Mesothelial cell of epicardium (in vitro differentiated cells): Measurements from ENCODE around the gene SNX9. TPM values are rescaled to one million over a fixed set of nuclear protein-coding genes. Genes with fewer than 3 reads are reported as not detected.

Experiments used
- DNase-seq, 2 experiments: peaks; one replicate each; pipeline ENCODE4 v3.0.0; 2021; ENCODE audit warnings: low spot score in 2 of 2; ENCODE audit not compliant: unreplicated experiment in 2 of 2
- H3K27ac Mint-ChIP-seq: 2 replicates; pipeline ENCODE4 v1.8.0; 2021; ENCODE audit warnings: mixed read lengths
- H3K27me3 Mint-ChIP-seq: 2 replicates; pipeline ENCODE4 v1.8.0; 2021; ENCODE audit warnings: low read depth, mixed read lengths
- H3K36me3 Mint-ChIP-seq: 2 replicates; pipeline ENCODE4 v1.8.0; 2021; ENCODE audit warnings: mixed read lengths
- H3K4me1 Mint-ChIP-seq: 2 replicates; pipeline ENCODE4 v1.8.0; 2021; ENCODE audit warnings: mixed read lengths
- H3K4me3 Mint-ChIP-seq: 2 replicates; pipeline ENCODE4 v1.8.0; 2021; ENCODE audit warnings: mild to moderate bottlenecking, moderate library complexity, mixed read lengths
- H3K9me3 Mint-ChIP-seq: 2 replicates; pipeline ENCODE4 v1.8.0; 2021; ENCODE audit warnings: mixed read lengths
- CTCF ChIP-seq: fragments of 200-600 bp; sonication (generic); IDR thresholded peaks from one replicate; pipeline ENCODE4 v1.5.0; 2021; ENCODE audit warnings: antibody characterized with exemption; ENCODE audit not compliant: unreplicated experiment
- total RNA-seq: library from RNA; stranded (reverse); gene quantifications from 3 replicates; pipeline ENCODE4 v1.2.1, GENCODE V29; 2021

The SNX9 gene
- total RNA-seq, 1 donor from 2014 or later, result 23.1 TPM

DNA sequence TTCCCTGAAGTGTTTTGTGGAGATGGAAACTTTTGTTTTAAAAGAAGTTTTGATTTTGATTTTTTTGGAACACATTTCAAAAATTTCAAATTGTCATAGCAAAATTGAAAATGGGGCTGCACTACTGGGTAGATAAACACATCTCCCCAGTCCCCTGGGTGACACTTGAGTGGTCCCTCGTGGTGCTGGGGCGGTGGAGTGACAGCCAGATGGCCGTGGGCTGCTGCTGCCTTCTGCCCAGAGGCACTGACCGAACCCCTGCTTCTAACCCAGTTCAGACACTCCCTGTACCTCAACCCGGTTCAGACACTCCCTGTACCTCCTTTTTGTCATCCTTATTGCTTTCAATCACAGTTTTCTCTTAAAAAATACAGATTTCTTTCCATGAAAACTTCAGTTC lies 88.7 kb downstream of the SNX9 start:
- Mint-ChIP-seq H3K36me3 (peaks cover 54% of the 10 kb centered on the region), H3K9me3 (peaks cover 9% of the 10 kb centered on the region), H3K27me3 (no peaks in the 10 kb centered on the region), H3K27ac (peak overlapping the region; percentile 74), H3K4me1 (peaks cover 12% of the 10 kb centered on the region), H3K4me3 (no peak overlapping the region)
- DNase-seq, result no peak
- no peak for TF ChIP-seq CTCF

- H3K4me3 Mint-ChIP-seq, result no peak overlapping the region
- peaks cover 14% of the 10 kb centered on the region for H3K9me3 Mint-ChIP-seq
- H3K27me3 Mint-ChIP-seq, result no peaks in the 10 kb centered on the region
- DNase-seq, result no peak
- no peak for TF ChIP-seq CTCF
- H3K4me1 Mint-ChIP-seq, result peaks cover 12% of the 10 kb centered on the region
- H3K27ac Mint-ChIP-seq, result peak overlapping the region; percentile 74
- H3K36me3 Mint-ChIP-seq, result peaks cover 58% of the 10 kb centered on the region
These were observed 89.3 kb downstream of the SNX9 start for GRCh38 chr6:157912326-157912725.

DNA sequence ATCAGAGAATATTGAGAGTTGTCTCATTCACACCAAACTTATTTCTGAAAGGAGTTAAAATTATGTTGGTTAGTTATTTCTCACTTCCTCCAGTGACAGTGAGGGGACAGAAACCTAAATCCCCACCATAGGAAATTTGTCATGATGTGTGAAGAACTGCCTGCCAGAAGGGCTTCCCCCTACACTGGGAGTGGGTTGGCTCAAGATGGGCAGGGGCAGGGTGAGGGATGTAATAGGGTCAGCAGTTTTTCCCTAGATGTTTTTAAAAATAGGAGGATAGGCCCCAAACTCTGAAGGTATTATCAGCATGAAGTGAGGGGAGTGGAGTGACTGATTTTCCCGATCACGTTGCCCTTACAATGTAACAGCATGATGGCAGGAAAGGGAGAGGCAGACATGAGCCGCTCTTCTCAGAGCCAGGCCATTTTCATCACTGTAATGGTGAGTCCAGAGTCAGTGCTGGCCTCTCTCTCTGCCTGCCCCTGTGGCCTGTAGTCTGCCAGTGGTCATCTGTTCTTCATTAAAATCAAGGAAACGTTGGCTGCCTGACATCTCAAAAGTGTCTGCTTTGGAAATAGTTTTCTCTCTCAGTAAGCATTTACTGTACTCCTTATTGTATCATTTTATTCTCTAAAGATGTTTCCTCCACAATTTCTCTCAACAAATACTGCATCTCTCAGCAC lies 98.8 kb downstream of the SNX9 start:
- DNase-seq, result no peak
- Mint-ChIP-seq H3K9me3 (peaks cover 32% of the 10 kb centered on the region), H3K36me3 (peaks cover 80% of the 10 kb centered on the region), H3K27ac (no peak overlapping the region), H3K4me3 (no peak overlapping the region), H3K27me3 (no peaks in the 10 kb centered on the region), H3K4me1 (no peaks in the 10 kb centered on the region)
- TF ChIP-seq CTCF, result no peak

GRCh38 chr6:157925771-157926170 lies 102.7 kb downstream of the SNX9 start:
- no peak for DNase-seq

DNA sequence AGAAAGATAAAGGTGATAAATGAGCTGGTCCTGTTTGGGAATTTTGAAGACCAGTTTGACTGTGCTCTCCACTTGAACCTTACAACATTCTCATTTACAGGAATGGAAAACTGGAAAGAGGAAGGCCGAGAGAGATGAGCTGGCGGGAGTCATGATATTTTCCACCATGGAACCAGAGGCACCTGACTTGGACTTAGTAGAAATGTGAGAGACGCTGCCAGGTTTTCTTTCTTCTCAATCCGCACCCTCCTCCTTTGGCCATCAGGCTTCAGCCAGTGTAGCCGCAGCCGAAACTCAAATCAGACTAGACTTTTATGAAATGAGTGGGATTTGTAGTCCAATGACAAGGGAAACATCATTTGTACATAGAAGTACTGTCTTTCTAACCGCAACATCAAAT lies 104.0 kb downstream of the SNX9 start:
- Mint-ChIP-seq H3K9me3 (peaks cover 4% of the 10 kb centered on the region), H3K36me3 (peaks cover 60% of the 10 kb centered on the region), H3K27ac (no peak overlapping the region), H3K4me1 (no peaks in the 10 kb centered on the region), H3K4me3 (no peak overlapping the region), H3K27me3 (no peaks in the 10 kb centered on the region)
- DNase-seq, result no peak
- TF ChIP-seq CTCF, result no peak

More at GRCh38 chr6:157925771-157926170, 102.7 kb downstream of the SNX9 start:
- Mint-ChIP-seq H3K27ac (no peak overlapping the region), H3K27me3 (no peaks in the 10 kb centered on the region), H3K4me3 (no peak overlapping the region), H3K36me3 (peaks cover 62% of the 10 kb centered on the region), H3K4me1 (no peaks in the 10 kb centered on the region), H3K9me3 (peaks cover 4% of the 10 kb centered on the region)
- no peak for TF ChIP-seq CTCF
